Measurements from ENCODE around the gene TMEM115. TPM values are rescaled to one million over a fixed set of nuclear protein-coding genes. Genes with fewer than 3 reads are reported as not detected.
A peak's percentile ranks its signal among the peaks of the same experiment; 100 is the strongest.

The TMEM115 gene
- total and polyA plus RNA-seq, 2 of the 13 experiments (the other 11 are each of a cell fraction or from before 2014, with no cell fraction given): 22.1 to 30.7 TPM

GRCh38 chr3:50350527-50351322, 8.6 kb downstream of the TMEM115 start, which contains the start of the genes CYB561D2 and NPRL2 (continued):
- TF ChIP-seq HIC2 (CRISPR knock-in tag; IDR thresholded peaks at IDR 0.05; ENCODE audit: low read depth) (peak; percentile 88), PHF20 (CRISPR knock-in tag; IDR thresholded peaks at IDR 0.05) (peak; percentile 91), GATA4 (IDR thresholded peaks at IDR 0.05; ENCODE audit: borderline replicate concordance, low read depth) (peak; percentile 47; the same call in 1 of the 2 replicates), ZNF432 (CRISPR knock-in tag; IDR thresholded peaks at IDR 0.05; ENCODE audit: borderline replicate concordance) (no peak), MTA3 (CRISPR knock-in tag; IDR thresholded peaks at IDR 0.05) (no peak), ZFAT (CRISPR knock-in tag; conservative IDR thresholded peaks at IDR 0.05) (peak; percentile 69; the same call in 1 of the 2 replicates), ZNF761 (CRISPR knock-in tag; conservative IDR thresholded peaks at IDR 0.05) (peak; percentile 95), ZNF383 (CRISPR knock-in tag; IDR thresholded peaks at IDR 0.05; ENCODE audit: borderline replicate concordance) (no peak), HOXA5 (CRISPR knock-in tag; IDR thresholded peaks at IDR 0.05) (peak; percentile 41; the same call in 1 of the 2 replicates), GPN1 (CRISPR knock-in tag; IDR thresholded peaks at IDR 0.05; ENCODE audit: borderline replicate concordance) (0 out of 2 replicates have a peak, but pooled peaks have one; percentile 80), ZNF207 (IDR thresholded peaks at IDR 0.05; ENCODE audit: borderline replicate concordance) (no peak)
- TF ChIP-seq, protein P1, sequence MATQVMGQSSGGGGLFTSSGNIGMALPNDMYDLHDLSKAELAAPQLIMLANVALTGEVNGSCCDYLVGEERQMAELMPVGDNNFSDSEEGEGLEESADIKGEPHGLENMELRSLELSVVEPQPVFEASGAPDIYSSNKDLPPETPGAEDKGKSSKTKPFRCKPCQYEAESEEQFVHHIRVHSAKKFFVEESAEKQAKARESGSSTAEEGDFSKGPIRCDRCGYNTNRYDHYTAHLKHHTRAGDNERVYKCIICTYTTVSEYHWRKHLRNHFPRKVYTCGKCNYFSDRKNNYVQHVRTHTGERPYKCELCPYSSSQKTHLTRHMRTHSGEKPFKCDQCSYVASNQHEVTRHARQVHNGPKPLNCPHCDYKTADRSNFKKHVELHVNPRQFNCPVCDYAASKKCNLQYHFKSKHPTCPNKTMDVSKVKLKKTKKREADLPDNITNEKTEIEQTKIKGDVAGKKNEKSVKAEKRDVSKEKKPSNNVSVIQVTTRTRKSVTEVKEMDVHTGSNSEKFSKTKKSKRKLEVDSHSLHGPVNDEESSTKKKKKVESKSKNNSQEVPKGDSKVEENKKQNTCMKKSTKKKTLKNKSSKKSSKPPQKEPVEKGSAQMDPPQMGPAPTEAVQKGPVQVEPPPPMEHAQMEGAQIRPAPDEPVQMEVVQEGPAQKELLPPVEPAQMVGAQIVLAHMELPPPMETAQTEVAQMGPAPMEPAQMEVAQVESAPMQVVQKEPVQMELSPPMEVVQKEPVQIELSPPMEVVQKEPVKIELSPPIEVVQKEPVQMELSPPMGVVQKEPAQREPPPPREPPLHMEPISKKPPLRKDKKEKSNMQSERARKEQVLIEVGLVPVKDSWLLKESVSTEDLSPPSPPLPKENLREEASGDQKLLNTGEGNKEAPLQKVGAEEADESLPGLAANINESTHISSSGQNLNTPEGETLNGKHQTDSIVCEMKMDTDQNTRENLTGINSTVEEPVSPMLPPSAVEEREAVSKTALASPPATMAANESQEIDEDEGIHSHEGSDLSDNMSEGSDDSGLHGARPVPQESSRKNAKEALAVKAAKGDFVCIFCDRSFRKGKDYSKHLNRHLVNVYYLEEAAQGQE (IDR thresholded peaks at IDR 0.05; ENCODE audit: borderline replicate concordance in 1 of 2, low read depth in 1 of 2, low read length in 2 of 2): no peak
- TF ChIP-seq, protein P2, sequence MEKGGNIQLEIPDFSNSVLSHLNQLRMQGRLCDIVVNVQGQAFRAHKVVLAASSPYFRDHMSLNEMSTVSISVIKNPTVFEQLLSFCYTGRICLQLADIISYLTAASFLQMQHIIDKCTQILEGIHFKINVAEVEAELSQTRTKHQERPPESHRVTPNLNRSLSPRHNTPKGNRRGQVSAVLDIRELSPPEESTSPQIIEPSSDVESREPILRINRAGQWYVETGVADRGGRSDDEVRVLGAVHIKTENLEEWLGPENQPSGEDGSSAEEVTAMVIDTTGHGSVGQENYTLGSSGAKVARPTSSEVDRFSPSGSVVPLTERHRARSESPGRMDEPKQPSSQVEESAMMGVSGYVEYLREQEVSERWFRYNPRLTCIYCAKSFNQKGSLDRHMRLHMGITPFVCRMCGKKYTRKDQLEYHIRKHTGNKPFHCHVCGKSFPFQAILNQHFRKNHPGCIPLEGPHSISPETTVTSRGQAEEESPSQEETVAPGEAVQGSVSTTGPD (CRISPR knock-in tag; IDR thresholded peaks at IDR 0.05): no peak
- TF ChIP-seq, protein P3, sequence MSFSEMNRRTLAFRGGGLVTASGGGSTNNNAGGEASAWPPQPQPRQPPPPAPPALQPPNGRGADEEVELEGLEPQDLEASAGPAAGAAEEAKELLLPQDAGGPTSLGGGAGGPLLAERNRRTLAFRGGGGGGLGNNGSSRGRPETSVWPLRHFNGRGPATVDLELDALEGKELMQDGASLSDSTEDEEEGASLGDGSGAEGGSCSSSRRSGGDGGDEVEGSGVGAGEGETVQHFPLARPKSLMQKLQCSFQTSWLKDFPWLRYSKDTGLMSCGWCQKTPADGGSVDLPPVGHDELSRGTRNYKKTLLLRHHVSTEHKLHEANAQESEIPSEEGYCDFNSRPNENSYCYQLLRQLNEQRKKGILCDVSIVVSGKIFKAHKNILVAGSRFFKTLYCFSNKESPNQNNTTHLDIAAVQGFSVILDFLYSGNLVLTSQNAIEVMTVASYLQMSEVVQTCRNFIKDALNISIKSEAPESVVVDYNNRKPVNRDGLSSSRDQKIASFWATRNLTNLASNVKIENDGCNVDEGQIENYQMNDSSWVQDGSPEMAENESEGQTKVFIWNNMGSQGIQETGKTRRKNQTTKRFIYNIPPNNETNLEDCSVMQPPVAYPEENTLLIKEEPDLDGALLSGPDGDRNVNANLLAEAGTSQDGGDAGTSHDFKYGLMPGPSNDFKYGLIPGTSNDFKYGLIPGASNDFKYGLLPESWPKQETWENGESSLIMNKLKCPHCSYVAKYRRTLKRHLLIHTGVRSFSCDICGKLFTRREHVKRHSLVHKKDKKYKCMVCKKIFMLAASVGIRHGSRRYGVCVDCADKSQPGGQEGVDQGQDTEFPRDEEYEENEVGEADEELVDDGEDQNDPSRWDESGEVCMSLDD (CRISPR knock-in tag; IDR thresholded peaks at IDR 0.05; ENCODE audit: borderline replicate concordance): peak; percentile 79
- TF ChIP-seq, protein P4, sequence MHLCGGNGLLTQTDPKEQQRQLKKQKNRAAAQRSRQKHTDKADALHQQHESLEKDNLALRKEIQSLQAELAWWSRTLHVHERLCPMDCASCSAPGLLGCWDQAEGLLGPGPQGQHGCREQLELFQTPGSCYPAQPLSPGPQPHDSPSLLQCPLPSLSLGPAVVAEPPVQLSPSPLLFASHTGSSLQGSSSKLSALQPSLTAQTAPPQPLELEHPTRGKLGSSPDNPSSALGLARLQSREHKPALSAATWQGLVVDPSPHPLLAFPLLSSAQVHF (CRISPR knock-in tag; IDR thresholded peaks at IDR 0.05): peak; percentile 83; the same call in 1 of the 2 replicates

All from HepG2 (cell line).